H9 (cell line): Measurements from ENCODE around the gene DDX3Y. TPM values are rescaled to one million over a fixed set of nuclear protein-coding genes. Genes with fewer than 3 reads are reported as not detected.

Source experiments
- DNase-seq: peaks from one replicate; pipeline ENCODE4 v3.0.0-alpha.2; 2017
- H2AFZ ChIP-seq: one replicate; pipeline ENCODE4 v1.6.1; 2013; ENCODE audit warnings: mild to moderate bottlenecking, low read length, control low read depth, moderate library complexity
- H2AK5ac ChIP-seq: 2 replicates; pipeline ENCODE4 v1.6.1; 2013; ENCODE audit warnings: low read length, control low read depth, mixed read lengths; ENCODE audit not compliant: insufficient read length
- H2BK120ac ChIP-seq: one replicate; pipeline ENCODE4 v1.6.1; 2013; ENCODE audit warnings: low read depth, mild to moderate bottlenecking, low read length, control low read depth, inconsistent platforms; ENCODE audit not compliant: poor library complexity, severe bottlenecking
- H2BK12ac ChIP-seq: 2 replicates; pipeline ENCODE4 v1.6.1; 2013; ENCODE audit warnings: low read length, control low read depth, mixed read lengths, low read depth; ENCODE audit not compliant: insufficient read length
- H2BK15ac ChIP-seq: 2 replicates; pipeline ENCODE4 v1.6.1; 2013; ENCODE audit warnings: low read depth, low read length, control low read depth
- H2BK20ac ChIP-seq: one replicate; pipeline ENCODE4 v1.6.1; 2013; ENCODE audit warnings: low read depth, mild to moderate bottlenecking, low read length, control low read depth, inconsistent platforms; ENCODE audit not compliant: poor library complexity, severe bottlenecking
- H2BK5ac ChIP-seq: 2 replicates; pipeline ENCODE4 v1.6.1; 2013; ENCODE audit warnings: low read length, control low read depth, mixed read lengths; ENCODE audit not compliant: insufficient read length
- H3K14ac ChIP-seq: 2 replicates; pipeline ENCODE4 v1.6.1; 2013; ENCODE audit warnings: low read length, control low read depth; ENCODE audit not compliant: insufficient read depth
- H3K18ac ChIP-seq: 2 replicates; pipeline ENCODE4 v1.6.1; 2013; ENCODE audit warnings: low read depth, mild to moderate bottlenecking, mixed read lengths, low read length, control low read depth; ENCODE audit not compliant: insufficient read length
- H3K23ac ChIP-seq: 2 replicates; pipeline ENCODE4 v1.6.1; 2013; ENCODE audit warnings: low read length, control low read depth, mixed read lengths, low read depth; ENCODE audit not compliant: insufficient read length
- H3K23me2 ChIP-seq: 2 replicates; pipeline ENCODE4 v1.6.1; 2013; ENCODE audit warnings: low read depth, mild to moderate bottlenecking, mixed read lengths, low read length, control low read depth; ENCODE audit not compliant: insufficient read length, poor library complexity, severe bottlenecking
- H3K27ac ChIP-seq: 2 replicates; pipeline ENCODE4 v1.5.1; 2013; ENCODE audit warnings: low read length, control low read depth, mixed read lengths, low read depth; ENCODE audit not compliant: insufficient read length
- H3K27me3 ChIP-seq: 2 replicates; pipeline ENCODE4 v1.6.1; 2013; ENCODE audit warnings: low read length, control low read depth, inconsistent platforms; ENCODE audit not compliant: insufficient read depth
- H3K4ac ChIP-seq: 2 replicates; pipeline ENCODE4 v1.6.1; 2013; ENCODE audit warnings: low read depth, mild to moderate bottlenecking, control low read depth, inconsistent platforms, low read length, moderate library complexity
- H3K4me1 ChIP-seq: 2 replicates; pipeline ENCODE4 v1.6.1; 2013; ENCODE audit warnings: low read length, control low read depth, inconsistent platforms; ENCODE audit not compliant: insufficient read depth
- H3K4me2 ChIP-seq: 2 replicates; pipeline ENCODE4 v1.6.1; 2013; ENCODE audit warnings: low read length, control low read depth, mixed read lengths; ENCODE audit not compliant: insufficient read length, insufficient read depth
- H3K56ac ChIP-seq: 2 replicates; pipeline ENCODE4 v1.6.1; 2013; ENCODE audit warnings: low read depth, mild to moderate bottlenecking, mixed read lengths, low read length, control low read depth; ENCODE audit not compliant: insufficient read length
- H3K79me1 ChIP-seq: 2 replicates; pipeline ENCODE4 v1.6.1; 2013; ENCODE audit warnings: low read depth, mild to moderate bottlenecking, moderate library complexity, low read length, control low read depth, inconsistent platforms; ENCODE audit not compliant: insufficient read depth, poor library complexity, severe bottlenecking
- H3K79me2 ChIP-seq: 2 replicates; pipeline ENCODE4 v1.6.1; 2013; ENCODE audit warnings: low read length, control low read depth, inconsistent platforms; ENCODE audit not compliant: insufficient read depth
- H3K9ac ChIP-seq: 2 replicates; pipeline ENCODE4 v1.6.1; 2013; ENCODE audit warnings: low read length, control low read depth, mixed read lengths; ENCODE audit not compliant: insufficient read length; ENCODE audit errors: extremely low read depth
- H3K9me3 ChIP-seq: one replicate; pipeline ENCODE4 v1.6.1; 2013; ENCODE audit warnings: low read depth, low read length, inconsistent platforms; ENCODE audit not compliant: control insufficient read depth
- H3T11ph ChIP-seq: one replicate; pipeline ENCODE4 v1.6.1; 2013; ENCODE audit warnings: mild to moderate bottlenecking, low read length, control low read depth, inconsistent platforms
- H4K20me1 ChIP-seq: one replicate; pipeline ENCODE4 v1.6.1; 2013; ENCODE audit not compliant: control insufficient read depth, insufficient read length, insufficient read depth
- H4K5ac ChIP-seq: 2 replicates; pipeline ENCODE4 v1.6.1; 2013; ENCODE audit warnings: low read depth, mild to moderate bottlenecking, mixed read lengths, low read length, control low read depth; ENCODE audit not compliant: insufficient read length
- H4K8ac ChIP-seq: replicated peaks from 2 replicates; pipeline ENCODE4 v1.6.1; 2013; ENCODE audit warnings: low read length, control low read depth, mixed read lengths, low read depth; ENCODE audit not compliant: insufficient read length
- H4K91ac ChIP-seq: 2 replicates; pipeline ENCODE4 v1.6.1; 2013; ENCODE audit warnings: low read depth, mild to moderate bottlenecking, moderate library complexity, mixed read lengths, low read length, control low read depth; ENCODE audit not compliant: insufficient read length
- H3K27ac Mint-ChIP-seq, 3 experiments: 2 replicates in 2 of 3; 3 replicates in 1 of 3; pipeline ENCODE4 v1.8.0; 2020 to 2021; ENCODE audit warnings: mixed read lengths in 3 of 3, mild to moderate bottlenecking in 1 of 3, moderate library complexity in 1 of 3
- H3K27me3 Mint-ChIP-seq: 2 replicates; pipeline ENCODE4 v1.8.0; 2021; ENCODE audit warnings: low read depth, mild to moderate bottlenecking, moderate library complexity, mixed read lengths
- H3K36me3 Mint-ChIP-seq, 3 experiments: 2 replicates in 2 of 3; 3 replicates in 1 of 3; pipeline ENCODE4 v1.8.0; 2020 to 2021; ENCODE audit warnings: low read depth in 3 of 3, mixed read lengths in 3 of 3; ENCODE audit not compliant: insufficient read depth in 1 of 3
- H3K4me1 Mint-ChIP-seq, 2 experiments: 2 replicates each; pipeline ENCODE4 v1.8.0; 2020; ENCODE audit warnings: mixed read lengths in 2 of 2
- H3K4me3 Mint-ChIP-seq, 2 experiments: 2 replicates in 1 of 2; 3 replicates in 1 of 2; pipeline ENCODE4 v1.8.0; 2020 to 2021; ENCODE audit warnings: mild to moderate bottlenecking in 2 of 2, mixed read lengths in 2 of 2, moderate library complexity in 1 of 2
- H3K9me3 Mint-ChIP-seq, 2 experiments: 2 replicates in 1 of 2; 3 replicates in 1 of 2; pipeline ENCODE4 v1.8.0; 2020; ENCODE audit warnings: mild to moderate bottlenecking in 2 of 2, mixed read lengths in 2 of 2, moderate library complexity in 1 of 2
- total RNA-seq: library from RNA; stranded (reverse); gene quantifications from 2 replicates; pipeline ENCODE4 v1.2.1, GENCODE V29; 2021
- TF ChIP-seq, protein P1 (sequence below): fragments of 200-600 bp; sonication (generic); conservative IDR thresholded peaks from 3 replicates; pipeline ENCODE4 v1.8.0; 2021; ENCODE audit warnings: antibody characterized with exemption, mild to moderate bottlenecking

Gene DDX3Y
- total RNA-seq, 1 experiment from 2014 or later: not detected

DNA sequence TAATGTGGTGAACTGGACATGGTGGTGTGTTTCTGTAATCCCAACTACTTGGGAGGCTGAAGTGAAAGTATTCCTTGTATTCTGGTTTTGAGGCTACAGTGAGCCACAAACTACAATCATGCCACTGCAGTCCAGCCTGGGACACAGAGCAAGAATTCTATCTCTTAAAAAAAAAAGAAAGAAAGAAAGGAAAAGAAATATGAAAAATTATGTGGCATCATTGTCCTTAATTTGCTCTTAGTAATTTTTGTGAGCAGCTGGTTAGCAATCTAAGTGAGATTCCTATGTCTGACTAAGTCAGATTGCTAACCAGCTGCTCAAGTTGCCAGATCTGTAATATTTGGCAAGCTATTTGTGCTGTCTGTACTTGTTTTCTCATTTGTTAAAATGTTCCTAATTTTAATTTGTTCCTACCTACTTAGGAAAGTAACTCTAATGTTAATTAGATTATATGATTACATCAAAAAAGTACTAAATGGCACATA, 48.8 kb upstream of the DDX3Y start:
- Histone ChIP-seq H3K14ac (no peak overlapping the region), H3K9ac (no peak overlapping the region), H3T11ph (no peak overlapping the region), H4K20me1 (no peaks in the 10 kb centered on the region), H3K4me2 (no peak overlapping the region), H3K79me2 (no peaks in the 10 kb centered on the region), H2AK5ac (no peak overlapping the region), H4K91ac (no peak overlapping the region), H3K4ac (no peak overlapping the region), H2BK20ac (no peak overlapping the region), H3K27ac (no peak overlapping the region), H3K9me3 (no peaks in the 10 kb centered on the region), H2AFZ (no peak overlapping the region), H3K27me3 (no peaks in the 10 kb centered on the region), H3K23ac (no peak overlapping the region), H2BK120ac (no peak overlapping the region), H3K18ac (no peak overlapping the region), H3K79me1 (no peaks in the 10 kb centered on the region), H2BK5ac (no peak overlapping the region), H2BK12ac (no peak overlapping the region), H3K23me2 (no peaks in the 10 kb centered on the region), H4K8ac (no peak overlapping the region), H4K5ac (no peak overlapping the region), H3K56ac (no peak overlapping the region), H3K4me1 (no peaks in the 10 kb centered on the region), H2BK15ac (no peak overlapping the region)
- H3K4me3 Mint-ChIP-seq: no peak overlapping the region
- no peak for DNase-seq
- H3K36me3 Mint-ChIP-seq: no peaks in the 10 kb centered on the region
- no peaks in the 10 kb centered on the region for H3K27me3 Mint-ChIP-seq
- no peaks in the 10 kb centered on the region for H3K4me1 Mint-ChIP-seq
- TF ChIP-seq, protein P1, sequence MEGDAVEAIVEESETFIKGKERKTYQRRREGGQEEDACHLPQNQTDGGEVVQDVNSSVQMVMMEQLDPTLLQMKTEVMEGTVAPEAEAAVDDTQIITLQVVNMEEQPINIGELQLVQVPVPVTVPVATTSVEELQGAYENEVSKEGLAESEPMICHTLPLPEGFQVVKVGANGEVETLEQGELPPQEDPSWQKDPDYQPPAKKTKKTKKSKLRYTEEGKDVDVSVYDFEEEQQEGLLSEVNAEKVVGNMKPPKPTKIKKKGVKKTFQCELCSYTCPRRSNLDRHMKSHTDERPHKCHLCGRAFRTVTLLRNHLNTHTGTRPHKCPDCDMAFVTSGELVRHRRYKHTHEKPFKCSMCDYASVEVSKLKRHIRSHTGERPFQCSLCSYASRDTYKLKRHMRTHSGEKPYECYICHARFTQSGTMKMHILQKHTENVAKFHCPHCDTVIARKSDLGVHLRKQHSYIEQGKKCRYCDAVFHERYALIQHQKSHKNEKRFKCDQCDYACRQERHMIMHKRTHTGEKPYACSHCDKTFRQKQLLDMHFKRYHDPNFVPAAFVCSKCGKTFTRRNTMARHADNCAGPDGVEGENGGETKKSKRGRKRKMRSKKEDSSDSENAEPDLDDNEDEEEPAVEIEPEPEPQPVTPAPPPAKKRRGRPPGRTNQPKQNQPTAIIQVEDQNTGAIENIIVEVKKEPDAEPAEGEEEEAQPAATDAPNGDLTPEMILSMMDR: no peak
- H3K9me3 Mint-ChIP-seq: no peaks in the 10 kb centered on the region
- no peak overlapping the region for H3K27ac Mint-ChIP-seq
